ENCODE measurements around the gene USP6NL. TPM values are rescaled to one million over a fixed set of nuclear protein-coding genes. Genes with fewer than 3 reads are reported as not detected.
A peak's percentile ranks its signal among the peaks of the same experiment; 100 is the strongest.

Gene USP6NL
- total and polyA plus RNA-seq, 5 experiments from 2014 or later: 2.3 to 7.9 (median 5.4) TPM

DNA sequence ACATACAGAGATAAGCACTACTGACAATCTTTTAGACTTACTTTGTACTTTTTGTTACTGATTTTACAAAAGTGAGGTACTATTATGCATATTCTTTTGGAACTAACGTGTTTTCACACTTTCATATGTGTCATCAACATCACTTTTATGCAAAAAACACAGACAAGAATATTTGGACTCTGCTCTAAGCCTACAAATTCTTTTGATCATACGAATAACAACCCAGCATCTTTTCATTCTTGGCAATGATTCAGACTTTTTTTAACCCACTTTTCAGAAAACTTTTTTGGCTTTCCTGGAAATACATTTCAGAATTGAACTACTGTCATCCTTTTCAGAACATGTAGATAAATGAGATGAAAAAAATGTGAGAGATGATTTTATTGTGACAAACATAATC lies 30.2 kb downstream of the USP6NL start:
- peak overlapping the region in 7 of 10 donors; percentile 6 to 71 (median 47) for H3K27ac Mint-ChIP-seq
- H3K9me3 Mint-ChIP-seq: peaks cover 0 to 5% (median 0%) of the 10 kb centered on the region in 9 donors
- peak in 2 of 10 donors; percentile 28 to 35 for DNase-seq

DNA sequence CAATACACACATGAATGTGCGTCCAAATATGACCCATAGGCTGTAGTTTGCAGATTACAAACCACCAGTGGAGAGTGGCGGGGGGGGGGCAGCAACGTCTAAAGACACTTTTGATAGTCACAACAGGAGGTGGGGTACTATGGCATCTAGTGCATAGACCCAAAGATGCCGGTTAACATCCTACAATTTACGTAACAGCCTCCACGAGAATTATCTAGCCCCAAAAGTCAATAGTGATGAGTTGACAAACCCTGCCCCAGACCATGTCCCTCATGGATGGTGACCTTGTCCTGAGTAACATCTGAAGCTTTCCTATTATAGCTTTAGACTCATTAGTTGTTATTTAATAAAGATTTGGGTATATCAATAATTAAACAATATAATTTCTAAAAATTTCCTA lies 31.6 kb downstream of the USP6NL start:
- Mint-ChIP-seq H3K4me3 (no peak overlapping the region), H3K4me1 (peaks cover 14 to 53% (median 24%) of the 10 kb centered on the region in 4 donors), H3K9me3 (peaks cover 0 to 3% (median 0%) of the 10 kb centered on the region in 9 donors), H3K27ac (peak overlapping the region in 1 of 10 donors; percentile 42), H3K27me3 (no peaks in the 10 kb centered on the region), H3K36me3 (peaks cover 1 to 4% (median 3%) of the 10 kb centered on the region in 3 donors)
- ATAC-seq: no peak
- POLR2A ChIA-PET: no interaction called here
- no peak for DNase-seq

More for the DNA sequence above, 30.2 kb downstream of the USP6NL start:
- peak overlapping the region in 5 of 10 donors; percentile 2 to 36 (median 15) for H3K4me3 Mint-ChIP-seq
- H3K27me3 Mint-ChIP-seq: no peaks in the 10 kb centered on the region
- POLR2A ChIA-PET: no interaction called here
- H3K36me3 Mint-ChIP-seq: peaks cover 3 to 8% (median 4%) of the 10 kb centered on the region in 3 donors
- no peak for ATAC-seq
- H3K4me1 Mint-ChIP-seq: peaks cover 11 to 50% (median 19%) of the 10 kb centered on the region in 4 donors

DNA sequence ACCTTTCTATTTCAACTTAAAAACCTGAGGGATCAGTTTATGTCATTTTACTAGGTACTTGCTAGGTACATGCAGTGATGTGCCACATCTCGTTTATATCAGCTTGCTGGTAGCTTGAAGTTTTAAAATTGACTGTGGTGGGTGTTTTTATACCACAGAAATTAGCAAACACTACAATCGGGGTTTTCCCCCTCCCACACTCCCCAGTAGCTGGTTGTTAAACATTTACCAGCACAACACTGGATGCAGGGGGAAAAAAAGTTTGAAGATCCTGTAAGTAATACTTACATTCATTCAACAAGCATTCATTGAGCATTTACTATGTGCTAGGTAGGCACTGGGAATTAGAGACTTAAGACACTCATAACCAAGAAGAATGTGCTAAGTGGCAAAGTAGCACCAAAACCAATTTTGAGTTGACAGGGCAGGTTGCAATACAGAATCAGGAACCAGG lies 32.6 kb downstream of the USP6NL start:
- Mint-ChIP-seq H3K27ac (peak overlapping the region in 1 of 10 donors; percentile 42), H3K36me3 (peaks cover 0 to 2% (median 0%) of the 10 kb centered on the region in 3 donors), H3K4me3 (no peak overlapping the region), H3K9me3 (no peaks in the 10 kb centered on the region), H3K27me3 (peaks cover 0 to 2% (median 0%) of the 10 kb centered on the region in 5 donors), H3K4me1 (peaks cover 16 to 56% (median 32%) of the 10 kb centered on the region in 4 donors)
- POLR2A ChIA-PET: interaction anchor here (1.0 kb wide), 1 partner anchor 19 kb away, joined by 4 read pairs; no protein-coding TSS in a partner anchor
- ATAC-seq: peak; percentile 33 to 57
- peak in 2 of 10 donors; percentile 16 to 21 for DNase-seq

DNA sequence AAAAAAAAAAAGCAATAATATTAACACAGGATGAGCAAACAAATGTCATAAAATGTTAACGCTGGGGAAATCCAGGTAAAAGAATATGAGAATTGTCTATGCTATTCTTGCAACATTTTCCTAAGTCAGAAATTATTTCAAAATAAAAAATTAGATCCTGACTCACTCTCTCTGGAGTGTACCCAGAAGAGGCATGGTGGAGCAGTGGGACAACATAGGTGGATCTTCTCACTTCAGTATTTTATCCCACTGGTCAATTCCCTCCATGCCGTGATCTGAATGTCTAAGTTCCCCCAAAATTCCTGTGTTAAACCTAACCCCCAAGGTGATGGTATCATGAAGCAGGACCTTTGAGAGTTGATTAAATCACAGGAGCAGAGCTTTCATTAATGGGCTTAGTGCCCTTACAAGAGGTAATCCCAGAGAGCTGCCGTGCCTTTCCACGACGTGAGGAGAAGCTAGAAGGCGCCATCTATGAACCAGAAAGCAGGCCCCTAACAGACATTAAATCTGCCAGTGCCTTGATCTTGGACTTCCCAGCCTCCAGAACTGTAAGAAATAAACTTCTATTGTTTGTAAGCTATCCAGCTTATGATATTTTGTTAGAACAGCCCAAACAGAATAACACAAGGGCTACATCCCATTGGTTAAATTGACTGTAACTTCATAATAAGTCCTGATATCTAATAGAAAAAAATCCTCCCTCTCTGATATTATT lies 35.2 kb downstream of the USP6NL start:
- Mint-ChIP-seq H3K36me3 (no peaks in the 10 kb centered on the region), H3K27me3 (peaks cover 0 to 2% (median 0%) of the 10 kb centered on the region in 5 donors), H3K9me3 (no peaks in the 10 kb centered on the region), H3K4me1 (peaks cover 12 to 64% (median 28%) of the 10 kb centered on the region in 4 donors), H3K27ac (peak overlapping the region in 1 of 10 donors; percentile 34), H3K4me3 (no peak overlapping the region)
- POLR2A ChIA-PET: no interaction called here
- DNase-seq (no peak), ATAC-seq (no peak)

DNA sequence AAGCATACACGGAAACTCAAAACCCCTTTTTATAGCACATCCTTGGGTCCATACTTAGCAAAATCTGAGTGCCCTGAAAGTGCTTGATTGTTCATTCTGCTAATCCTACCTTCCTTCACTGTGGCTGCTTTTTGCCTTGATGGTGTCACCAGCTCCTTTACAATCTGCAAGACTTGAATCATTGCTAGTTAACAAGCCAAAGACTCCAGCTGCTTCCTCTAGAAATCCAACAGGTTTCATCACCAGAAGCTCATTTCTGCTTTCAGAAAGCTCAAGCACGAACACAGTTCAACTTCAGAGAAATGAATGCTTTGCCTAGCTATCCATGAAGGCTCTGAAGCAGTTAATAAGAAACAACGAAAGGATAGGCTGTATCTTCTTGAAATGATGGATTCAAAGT lies 38.0 kb downstream of the USP6NL start:
- no peak for ATAC-seq
- H3K4me3 Mint-ChIP-seq: peak overlapping the region in 1 of 10 donors; percentile 8
- no peak for DNase-seq
- POLR2A ChIA-PET: no interaction called here
- peak overlapping the region in 4 of 10 donors; percentile 13 to 42 (median 32) for H3K27ac Mint-ChIP-seq
- peaks cover 0 to 3% (median 0%) of the 10 kb centered on the region in 9 donors for H3K9me3 Mint-ChIP-seq
- H3K36me3 Mint-ChIP-seq: peaks cover 0 to 3% (median 0%) of the 10 kb centered on the region in 3 donors
- peaks cover 0 to 2% (median 0%) of the 10 kb centered on the region in 5 donors for H3K27me3 Mint-ChIP-seq
- H3K4me1 Mint-ChIP-seq: peaks cover 7 to 56% (median 19%) of the 10 kb centered on the region in 4 donors

DNA sequence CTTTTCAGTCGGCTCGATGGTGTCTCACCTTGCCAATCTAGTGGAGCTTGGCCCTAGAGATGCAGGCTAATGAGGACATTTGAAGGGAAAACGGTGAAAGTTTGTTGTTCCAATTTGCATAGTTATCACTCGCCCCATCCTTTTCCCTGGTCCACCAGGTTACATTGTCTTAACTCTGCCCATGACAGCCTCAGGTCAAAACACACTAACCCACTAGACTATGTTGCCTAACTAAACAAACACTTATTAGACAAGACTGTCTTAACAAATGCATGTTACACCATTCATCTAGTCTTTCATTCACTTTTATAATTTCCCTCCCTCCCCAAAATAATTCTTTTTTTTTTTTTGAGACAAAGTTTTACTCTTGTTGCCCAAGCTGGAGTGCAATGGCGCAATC lies 40.7 kb downstream of the USP6NL start:
- Mint-ChIP-seq H3K4me3 (no peak overlapping the region), H3K36me3 (peaks cover 0 to 3% (median 0%) of the 10 kb centered on the region in 3 donors), H3K9me3 (peaks cover 0 to 4% (median 0%) of the 10 kb centered on the region in 9 donors), H3K27ac (no peak overlapping the region), H3K4me1 (peaks cover 9 to 53% (median 22%) of the 10 kb centered on the region in 4 donors), H3K27me3 (peaks cover 0 to 2% (median 0%) of the 10 kb centered on the region in 5 donors)
- POLR2A ChIA-PET: no interaction called here
- DNase-seq: no peak
- ATAC-seq: no peak

DNA sequence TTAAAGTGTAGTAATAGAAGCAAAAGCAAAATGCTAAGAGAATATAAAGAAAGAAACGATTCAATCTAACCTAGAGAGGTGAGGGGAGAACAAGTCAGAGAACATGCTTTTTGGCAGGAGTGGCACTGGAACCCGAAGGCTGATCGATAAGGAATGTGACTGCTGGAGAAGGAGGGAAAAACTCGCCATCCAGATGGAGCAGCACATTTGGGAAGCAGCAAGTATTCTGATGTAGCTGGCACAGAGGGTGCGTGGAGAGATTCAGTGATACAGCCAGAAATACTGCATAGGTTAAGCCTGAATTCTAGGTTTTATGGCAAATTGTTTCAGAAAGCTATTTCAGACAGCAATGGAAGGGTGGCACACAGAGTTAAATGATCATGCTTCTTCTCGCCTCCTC lies 42.0 kb downstream of the USP6NL start:
- H3K9me3 Mint-ChIP-seq: peaks cover 0 to 4% (median 0%) of the 10 kb centered on the region in 9 donors
- H3K4me3 Mint-ChIP-seq: no peak overlapping the region
- POLR2A ChIA-PET: interaction anchor here (0.6 kb wide), 1 partner anchor 1676 kb away, joined by 3 read pairs; no protein-coding TSS in a partner anchor
- peaks cover 6 to 45% (median 14%) of the 10 kb centered on the region in 4 donors for H3K4me1 Mint-ChIP-seq
- DNase-seq (no peak), ATAC-seq (no peak)
- no peak overlapping the region for H3K27ac Mint-ChIP-seq
- peaks cover 0 to 5% (median 0%) of the 10 kb centered on the region in 3 donors for H3K36me3 Mint-ChIP-seq
- H3K27me3 Mint-ChIP-seq: peaks cover 0 to 2% (median 0%) of the 10 kb centered on the region in 5 donors

DNA sequence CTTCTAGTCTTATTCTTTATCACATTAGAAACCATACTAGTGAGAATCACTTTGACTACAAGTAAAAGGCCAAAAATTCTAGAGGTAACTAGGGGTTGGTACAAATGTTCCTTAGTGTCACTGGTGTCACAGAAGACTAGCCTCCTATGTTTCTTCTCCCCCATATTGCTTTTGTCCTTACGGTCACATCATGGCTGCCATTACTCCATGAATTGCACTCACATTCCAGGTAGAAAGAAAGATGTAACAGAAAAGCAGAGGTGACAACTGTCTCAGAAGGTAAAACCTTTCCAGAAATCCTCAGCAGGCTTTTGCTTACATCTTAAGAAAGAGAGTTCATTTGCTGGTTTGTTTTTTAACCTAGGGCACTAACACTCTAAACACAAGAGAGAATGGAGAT lies 42.9 kb downstream of the USP6NL start:
- H3K27ac Mint-ChIP-seq: no peak overlapping the region
- ATAC-seq (no peak), DNase-seq (no peak)
- H3K9me3 Mint-ChIP-seq: peaks cover 0 to 4% (median 0%) of the 10 kb centered on the region in 9 donors
- no peak overlapping the region for H3K4me3 Mint-ChIP-seq
- H3K27me3 Mint-ChIP-seq: no peaks in the 10 kb centered on the region
- H3K36me3 Mint-ChIP-seq: peaks cover 0 to 5% (median 0%) of the 10 kb centered on the region in 3 donors
- POLR2A ChIA-PET: no interaction called here
- peaks cover 5 to 40% (median 8%) of the 10 kb centered on the region in 4 donors for H3K4me1 Mint-ChIP-seq

DNA sequence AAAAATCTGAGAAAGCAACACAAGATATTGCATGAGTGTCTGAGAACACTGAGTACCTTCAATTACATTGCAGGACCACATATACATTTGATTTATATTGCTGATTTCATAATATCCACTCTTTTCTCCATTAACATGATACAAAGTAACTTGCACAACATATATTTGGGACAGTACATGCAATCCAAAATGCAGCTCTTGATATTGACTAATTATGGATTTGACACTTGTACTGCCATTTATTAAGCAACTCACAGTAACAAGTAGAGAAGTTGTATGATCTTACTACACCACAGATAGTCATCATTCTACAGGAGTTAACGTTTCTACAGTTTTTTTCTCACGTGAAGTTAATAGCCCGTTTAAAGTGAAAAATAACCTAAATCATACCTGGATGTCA lies 46.7 kb downstream of the USP6NL start:
- DNase-seq: no peak
- Mint-ChIP-seq H3K4me1 (peaks cover 5 to 34% (median 8%) of the 10 kb centered on the region in 4 donors), H3K27ac (no peak overlapping the region), H3K27me3 (no peaks in the 10 kb centered on the region), H3K9me3 (peaks cover 0 to 4% (median 0%) of the 10 kb centered on the region in 9 donors), H3K4me3 (no peak overlapping the region), H3K36me3 (peaks cover 0 to 5% (median 0%) of the 10 kb centered on the region in 3 donors)
- POLR2A ChIA-PET: no interaction called here
- ATAC-seq: no peak

DNA sequence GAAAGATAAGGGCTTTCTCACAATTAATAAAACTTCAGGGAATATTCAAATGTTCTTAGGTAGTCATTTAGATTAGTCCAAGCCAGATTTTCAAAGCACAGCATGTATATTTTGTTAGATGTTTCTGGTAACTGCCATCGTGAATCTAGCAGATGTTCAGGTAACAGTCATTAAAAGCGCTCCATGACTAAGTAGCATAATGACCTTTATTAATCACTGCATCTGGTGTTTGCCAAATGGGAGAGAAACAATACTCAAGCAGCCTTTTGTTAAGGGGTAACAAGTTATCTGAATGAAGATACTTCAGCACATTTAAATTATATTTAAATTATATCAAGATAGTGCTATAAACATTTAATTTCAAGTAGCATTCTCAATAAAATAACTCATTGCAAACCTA lies 47.5 kb downstream of the USP6NL start:
- no peaks in the 10 kb centered on the region for H3K27me3 Mint-ChIP-seq
- no peak overlapping the region for H3K4me3 Mint-ChIP-seq
- no peak for ATAC-seq
- H3K4me1 Mint-ChIP-seq: peaks cover 5 to 36% (median 8%) of the 10 kb centered on the region in 4 donors
- POLR2A ChIA-PET: no interaction called here
- peaks cover 0 to 5% (median 0%) of the 10 kb centered on the region in 3 donors for H3K36me3 Mint-ChIP-seq
- no peak for DNase-seq
- no peak overlapping the region for H3K27ac Mint-ChIP-seq
- peaks cover 0 to 4% (median 0%) of the 10 kb centered on the region in 9 donors for H3K9me3 Mint-ChIP-seq

DNA sequence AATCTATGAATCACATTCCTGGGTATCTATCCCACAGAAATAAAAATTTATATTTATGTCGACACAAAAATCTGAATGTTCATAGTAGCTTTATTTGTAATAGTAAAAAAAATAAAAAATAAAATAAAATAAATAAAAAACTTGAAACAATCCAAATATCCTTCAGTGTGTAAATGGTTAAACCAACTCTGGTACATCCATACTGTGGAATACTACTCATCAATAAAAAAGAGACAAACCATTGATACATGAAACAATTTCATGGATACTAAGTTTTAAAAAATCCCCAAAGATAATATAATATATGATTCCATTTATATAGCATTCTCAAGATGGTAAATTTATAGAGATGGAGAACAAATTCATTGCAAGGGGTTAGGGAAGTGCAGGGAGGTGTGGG lies 48.6 kb downstream of the USP6NL start:
- Mint-ChIP-seq H3K27ac (no peak overlapping the region), H3K36me3 (peaks cover 0 to 2% (median 0%) of the 10 kb centered on the region in 3 donors), H3K4me3 (no peak overlapping the region), H3K9me3 (no peaks in the 10 kb centered on the region), H3K4me1 (peaks cover 5 to 43% (median 9%) of the 10 kb centered on the region in 4 donors), H3K27me3 (no peaks in the 10 kb centered on the region)
- ATAC-seq (no peak), DNase-seq (no peak)
- POLR2A ChIA-PET: no interaction called here

DNA sequence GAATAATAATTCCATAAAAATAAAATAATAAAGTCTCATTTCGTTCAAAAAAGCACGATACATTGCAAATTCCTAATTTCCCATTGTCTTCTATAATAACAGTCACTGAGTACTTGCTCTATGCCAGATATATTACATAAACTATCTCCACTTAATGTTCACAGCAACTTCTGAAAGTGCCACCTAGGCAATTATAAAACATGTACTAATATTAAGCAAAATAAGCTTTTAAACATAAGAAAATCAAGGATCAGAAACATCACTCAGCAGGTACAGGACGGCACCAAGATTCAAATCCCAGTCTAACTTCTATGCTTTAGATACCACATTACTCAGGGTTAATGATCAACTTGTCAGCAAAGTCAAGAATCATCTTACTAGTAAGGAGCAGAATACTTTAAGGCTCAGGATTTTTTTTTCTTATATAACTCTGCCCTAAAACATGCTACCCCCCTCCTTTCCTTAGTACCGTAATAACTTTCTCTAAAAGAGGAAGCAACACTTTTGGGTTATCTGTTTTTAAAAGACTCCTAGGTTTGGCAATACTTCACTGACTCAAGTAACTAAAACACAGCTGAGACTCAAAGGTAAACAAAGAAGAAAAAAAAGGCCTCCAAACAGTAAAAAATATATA lies 51.3 kb downstream of the USP6NL start:
- Mint-ChIP-seq H3K4me3 (no peak overlapping the region), H3K9me3 (peaks cover 0 to 13% (median 0%) of the 10 kb centered on the region in 9 donors), H3K27ac (peak overlapping the region in 1 of 10 donors; percentile 49), H3K4me1 (peaks cover 12 to 50% (median 16%) of the 10 kb centered on the region in 4 donors), H3K36me3 (peaks cover 0 to 7% (median 5%) of the 10 kb centered on the region in 3 donors), H3K27me3 (no peaks in the 10 kb centered on the region)
- DNase-seq: no peak
- peak in 1 of 2 donors; percentile 30 for ATAC-seq
- POLR2A ChIA-PET: interaction anchor here (0.6 to 0.7 kb wide), 2 partner anchors 19 to 588 kb away, joined by 4 read pairs; no protein-coding TSS in a partner anchor
